Myometrial cell (primary cell): ENCODE measurements around the gene CPEB1. TPM values are rescaled to one million over a fixed set of nuclear protein-coding genes. Genes with fewer than 3 reads are reported as not detected.

Source experiments
- total RNA-seq: library from RNA; depleted of rRNA; stranded (reverse); fragments of >200 nt; gene quantifications from 2 replicates; pipeline ENCODE4 v1.2.3, GENCODE V29; 2015

The CPEB1 gene
- total RNA-seq = 3.0 and 8.1 TPM in 2 replicates

DNA sequence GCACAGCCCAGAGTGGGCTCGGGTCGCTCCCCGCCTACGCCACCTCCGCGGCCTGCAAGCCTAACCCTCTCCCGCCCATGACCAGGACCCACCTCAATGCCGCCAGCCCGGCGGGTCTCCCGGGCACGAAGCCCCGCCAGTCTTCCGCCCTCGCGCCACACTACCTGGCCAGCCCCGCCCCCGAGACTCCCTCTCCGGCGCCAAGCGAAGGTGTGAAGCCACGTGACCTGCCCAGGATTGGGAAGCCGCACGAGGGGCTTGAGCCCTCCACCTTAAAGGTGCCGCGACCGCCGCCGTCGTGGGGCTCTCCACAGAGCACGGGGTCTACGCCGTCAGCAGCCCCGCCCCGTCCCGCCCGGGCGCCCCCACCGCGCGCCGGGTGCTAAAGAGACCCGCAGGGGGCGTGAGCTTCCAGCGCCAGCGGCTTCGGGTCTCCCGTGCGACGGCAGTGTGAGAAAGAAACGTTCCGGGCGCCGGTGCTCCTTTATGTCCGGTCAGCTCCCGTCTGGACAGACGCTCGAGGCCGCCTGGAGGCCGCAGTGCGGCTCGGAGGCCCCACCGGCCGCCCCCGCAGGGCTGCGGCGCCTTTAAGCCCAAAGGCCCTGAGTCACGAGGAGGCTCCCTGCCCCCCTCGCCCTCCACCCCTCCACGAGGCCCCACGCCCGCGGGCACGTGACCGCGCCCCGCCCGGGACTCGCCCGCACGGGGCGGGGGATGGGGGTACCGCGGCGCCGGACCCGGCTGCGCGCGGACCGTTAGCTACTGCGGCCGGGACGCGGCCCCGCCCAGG, at the start of gene CPEB1:
CPEB1 (minus strand) TSS at position 319 of the 790 bp plus-strand sequence. CDS start 18,904 bp downstream, outside the sequence.

DNA sequence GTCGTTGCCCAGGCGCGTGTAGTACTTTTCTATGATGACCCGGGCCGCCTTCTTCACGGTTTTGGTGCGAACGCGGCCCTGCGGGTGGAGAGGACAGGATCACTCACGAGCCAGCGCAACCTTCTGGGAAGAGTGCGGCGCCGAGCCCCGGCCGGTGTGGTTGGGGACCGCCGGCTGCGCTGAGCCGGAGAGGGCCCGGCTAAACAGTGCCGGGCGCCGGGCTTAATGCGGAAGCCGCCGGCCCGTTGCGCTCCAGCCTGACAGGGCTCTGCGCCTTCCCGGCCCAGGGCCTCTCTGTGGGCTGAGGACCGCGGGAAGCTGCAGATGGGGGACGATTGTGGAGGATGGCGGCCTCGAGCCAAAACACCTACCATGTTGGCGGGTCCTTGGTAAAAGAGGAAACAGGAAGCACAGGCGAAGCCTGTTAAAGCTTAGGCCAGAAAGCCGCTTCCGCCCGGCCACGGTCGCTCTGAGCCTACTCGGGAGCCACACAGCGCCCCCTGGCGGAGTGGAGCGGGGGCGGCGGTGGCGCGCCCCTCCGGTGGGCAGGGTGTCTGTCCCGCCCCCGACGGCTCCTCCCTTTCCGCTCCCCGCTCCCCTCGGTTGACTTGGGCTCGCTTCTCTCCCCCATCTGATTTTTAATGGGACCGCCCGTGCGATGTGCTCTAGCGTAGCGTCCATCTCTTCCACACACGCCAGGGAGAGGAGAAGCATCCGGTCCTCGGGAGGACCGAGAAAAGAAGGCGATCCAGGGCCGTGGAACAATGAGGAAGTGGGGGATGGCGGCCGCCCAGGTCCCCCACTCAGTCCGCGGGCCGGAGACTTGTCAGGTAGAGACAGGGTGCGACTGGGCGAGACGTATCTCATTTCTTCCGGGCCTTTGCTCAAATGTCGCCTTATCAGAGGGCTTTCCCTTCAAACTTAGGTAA, 106.8 kb downstream of the CPEB1 start, which contains the start of gene RPS17:
RPS17 (minus strand) TSS at position 403 of the 929 bp plus-strand sequence; CDS start at position 374, 29 bp downstream.

Other genes starting within 250 kb of the CPEB1 start
- under 0.01 and 1.6 TPM in 2 replicates for gene GOLGA6L9, start 217.5 kb downstream of the CPEB1 start, total RNA-seq
- 2,812 and 3,029 TPM in 2 replicates for gene RPS17, start 106.9 kb downstream of the CPEB1 start, total RNA-seq
- 0.53 TPM in 1 of 2 replicates, not detected in the other for gene AP3B2, start 62.5 kb upstream of the CPEB1 start, total RNA-seq
- gene FSD2, start 158.7 kb upstream of the CPEB1 start, total RNA-seq = not detected in 2 replicates
- 3.5 and 4.8 TPM in 2 replicates for gene WHAMM, start 162.3 kb upstream of the CPEB1 start, total RNA-seq